ENCODE results near the gene CCL21. TPM values are rescaled to one million over a fixed set of nuclear protein-coding genes. Genes with fewer than 3 reads are reported as not detected.

The CCL21 gene
- total RNA-seq, 2 donors from 2014 or later, result 32.6 to 40.2 TPM

GRCh38 chr9:34669809-34670562 is 40.0 kb downstream of the CCL21 start:
- Histone ChIP-seq H3K27ac (no peak overlapping the region), H3K27me3 (no peaks in the 10 kb centered on the region), H3K4me3 (no peak overlapping the region), H3K9me3 (no peaks in the 10 kb centered on the region), H3K36me3 (replicated peaks in 1 of 2; ENCODE audit: insufficient read depth in 1 of 2, low read depth in 2 of 2) (no peaks in the 10 kb centered on the region), H3K4me1 (peaks cover 8% of the 10 kb centered on the region)
- intact Hi-C loops (cut with DNase I), result no loop called here
- DNase-seq, result no peak
- no peak for ATAC-seq
- no peak for TF ChIP-seq POLR2A (IDR thresholded peaks at IDR 0.05)
- no peak for TF ChIP-seq CTCF (IDR thresholded peaks at IDR 0.05)
- 86 to 93% methylated on average over 5 of the region's 5 CpGs for WGBS, 2 donors

DNA sequence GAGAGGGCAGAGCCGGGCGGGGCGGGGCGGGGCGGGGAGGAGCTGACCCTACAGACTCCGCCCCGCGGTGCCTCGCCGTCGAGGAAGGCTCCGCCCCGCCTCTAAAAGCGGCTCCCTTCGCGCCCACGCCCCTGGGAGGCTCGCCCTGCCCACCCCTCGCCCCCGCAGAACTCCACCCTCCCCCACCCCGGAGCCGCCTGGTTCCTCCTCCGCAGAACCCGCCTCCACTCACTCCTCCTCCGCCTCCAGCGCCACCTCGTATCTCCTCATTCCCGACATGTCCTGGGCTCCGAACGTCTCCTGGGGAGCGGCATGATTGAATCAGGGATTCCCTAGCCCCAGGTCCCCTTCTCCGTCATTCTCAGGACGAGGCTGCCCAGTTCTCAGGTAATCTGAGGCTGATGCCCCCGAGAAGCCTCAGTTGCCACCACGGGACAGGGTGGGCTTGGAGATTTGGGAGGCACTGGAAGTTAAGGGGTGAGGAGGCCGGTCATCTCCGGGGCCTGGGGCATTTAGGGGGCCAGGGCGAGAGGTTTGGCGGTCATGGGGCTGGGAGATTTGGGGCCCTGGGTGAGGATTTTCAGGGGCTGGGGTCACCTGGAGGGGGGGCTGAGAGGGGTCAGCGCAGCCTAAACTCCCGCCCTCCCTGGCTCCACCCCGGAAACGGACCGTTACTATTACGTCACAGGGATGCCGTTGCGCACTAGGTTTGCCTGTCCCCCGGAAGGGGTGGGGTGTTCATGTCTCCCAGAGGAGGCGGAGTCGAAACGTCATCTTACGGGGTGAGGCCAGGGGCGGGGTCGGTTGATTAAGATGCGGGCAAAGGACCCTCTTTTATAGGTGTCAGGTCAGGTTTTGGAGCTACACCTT is 44.3 kb downstream of the CCL21 start:
- Histone ChIP-seq H3K27ac (peak overlapping the region; percentile 92 to 98 (median 96)), H3K4me3 (peak overlapping the region; percentile 24 to 78), H3K4me1 (peaks cover 15% of the 10 kb centered on the region), H3K36me3 (replicated peaks in 1 of 2; ENCODE audit: insufficient read depth in 1 of 2, low read depth in 2 of 2) (no peaks in the 10 kb centered on the region), H3K27me3 (no peaks in the 10 kb centered on the region), H3K9me3 (no peaks in the 10 kb centered on the region)
- TF ChIP-seq CTCF (IDR thresholded peaks at IDR 0.05), result no peak
- peak; percentile 59 to 95 (median 94) for TF ChIP-seq POLR2A (IDR thresholded peaks at IDR 0.05)
- intact Hi-C loops (cut with DNase I), result no loop called here
- DNase-seq (peak; percentile 93 to 95 (median 94)), ATAC-seq (peak; percentile 88)
- 1 to 3% methylated on average over 26 to 40 of the region's 55 CpGs for WGBS, 2 donors

- intact Hi-C loops (cut with DNase I), result no loop called here
These were observed 44.9 kb downstream of the CCL21 start for GRCh38 chr9:34665067-34665380.

GRCh38 chr9:34664281-34665066 is 45.5 kb downstream of the CCL21 start:
- WGBS, 2 donors, result 6 to 12% methylated on average over 18 of the region's 18 CpGs
- peak overlapping the region; percentile 92 to 98 (median 96) for H3K27ac ChIP-seq
- intact Hi-C loops (cut with DNase I), result no loop called here

More at GRCh38 chr9:34665067-34665380, 44.9 kb downstream of the CCL21 start:
- ATAC-seq (no peak), DNase-seq (no peak)
- Histone ChIP-seq H3K4me1 (peaks cover 15% of the 10 kb centered on the region), H3K27me3 (no peaks in the 10 kb centered on the region), H3K4me3 (peak overlapping the region; percentile 18 to 78), H3K27ac (peak overlapping the region; percentile 92 to 98 (median 96)), H3K9me3 (no peaks in the 10 kb centered on the region), H3K36me3 (replicated peaks in 1 of 2; ENCODE audit: insufficient read depth in 1 of 2, low read depth in 2 of 2) (no peaks in the 10 kb centered on the region)
- 1% methylated on average over 22 of the region's 26 CpGs; no CpG with 5 or more reads in 1 of the 2 donors for WGBS, 2 donors
- no peak for TF ChIP-seq POLR2A (IDR thresholded peaks at IDR 0.05)
- peak in 1 of 7 experiments; percentile 6 for TF ChIP-seq CTCF (IDR thresholded peaks at IDR 0.05)

More at GRCh38 chr9:34664281-34665066, 45.5 kb downstream of the CCL21 start:
- peak; percentile 60 for ATAC-seq
- peak; percentile 87 to 93 (median 90) for DNase-seq
- Histone ChIP-seq H3K4me3 (peak overlapping the region; percentile 18 to 78), H3K4me1 (peaks cover 15% of the 10 kb centered on the region), H3K9me3 (no peaks in the 10 kb centered on the region), H3K27me3 (no peaks in the 10 kb centered on the region), H3K36me3 (replicated peaks in 1 of 2; ENCODE audit: insufficient read depth in 1 of 2, low read depth in 2 of 2) (no peaks in the 10 kb centered on the region)
- TF ChIP-seq POLR2A (IDR thresholded peaks at IDR 0.05) (peak in 2 of 3 donors; percentile 6 to 21), CTCF (IDR thresholded peaks at IDR 0.05) (peak; percentile 73 to 96 (median 86))
